SK-N-MC (cell line): ENCODE measurements around the gene TMIGD2.

ENCODE experiments used
- EZH2 ChIP-seq: fragments of 200-600 bp; sonication (generic); IDR thresholded peaks from one replicate; pipeline ENCODE4 v1.6.1; 2017; ENCODE audit warnings: antibody characterized with exemption
- FOXP2 ChIP-seq: optimal IDR thresholded peaks from 2 replicates; pipeline ENCODE3; 2011; ENCODE audit warnings: mild to moderate bottlenecking, moderate library complexity; ENCODE audit not compliant: insufficient read depth; ENCODE audit errors: extremely low read length, control extremely low read depth
- POLR2AphosphoS5 ChIP-seq: IDR thresholded peaks from 2 replicates; pipeline ENCODE4 v1.6.1; 2012; ENCODE audit warnings: mild to moderate bottlenecking, low read depth, low read length, borderline replicate concordance

DNA sequence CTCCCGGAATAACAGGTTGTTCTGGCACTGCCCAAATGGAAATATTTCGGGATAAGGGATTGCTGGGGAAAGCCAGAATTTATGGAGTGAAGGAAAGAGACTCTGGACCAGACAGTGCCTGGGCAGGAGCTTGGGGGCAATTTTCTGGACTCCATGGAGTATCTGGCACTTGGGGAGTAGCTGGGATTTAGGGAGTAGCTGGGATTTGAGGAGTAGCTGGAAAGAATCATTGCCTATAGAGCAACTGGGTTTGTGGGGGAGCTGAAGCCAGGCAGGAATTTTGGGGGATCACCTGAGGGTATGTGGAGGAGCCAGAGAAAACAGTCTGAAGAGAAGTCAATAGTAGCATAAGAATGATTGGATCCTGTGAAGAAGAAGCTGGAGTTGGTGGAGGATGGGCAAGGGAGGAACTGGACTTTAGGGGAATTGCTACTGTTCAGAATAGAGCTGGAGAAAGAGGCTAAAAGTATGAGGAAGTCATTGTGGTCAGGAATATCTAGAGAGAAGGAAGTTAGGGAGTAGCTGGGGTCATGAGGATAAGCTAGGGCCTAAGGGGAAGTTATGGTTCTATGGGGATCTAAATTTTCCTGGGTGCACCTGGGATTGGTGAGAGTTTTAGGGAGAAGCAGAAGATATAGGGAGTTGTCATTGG lies 17.0 kb upstream of the TMIGD2 start:
- TF ChIP-seq EZH2 (no peak), POLR2AphosphoS5 (no peak), FOXP2 (no peak)
